ENCODE data around the gene EPB41L5. TPM values are rescaled to one million over a fixed set of nuclear protein-coding genes. Genes with fewer than 3 reads are reported as not detected.

The EPB41L5 gene
- total RNA-seq, 6 experiments from 2014 or later = 27.1 to 54.1 (median 43.3) TPM

DNA sequence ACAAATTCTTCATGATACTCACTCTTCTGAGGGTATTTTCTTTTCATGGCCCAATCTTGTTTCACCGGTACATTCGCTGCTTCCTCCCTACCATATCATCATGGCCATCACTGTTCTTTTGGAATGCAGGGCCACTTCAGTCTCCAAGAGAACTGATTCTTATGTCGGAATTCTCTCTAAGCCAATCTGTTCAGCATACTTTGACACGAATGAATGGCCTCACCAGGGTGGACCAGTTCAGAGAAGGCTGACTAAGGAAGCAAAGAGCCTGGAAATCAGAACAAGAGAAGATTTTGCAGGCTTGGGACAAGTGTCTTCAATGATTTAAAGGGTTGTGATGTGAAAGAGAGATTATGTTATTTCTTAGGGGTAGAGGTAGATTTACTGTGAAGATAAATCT lies 5.0 kb upstream of the EPB41L5 start:
- no peak for ATAC-seq
- WGBS (ENCODE audit: insufficient coverage, low coverage, low lambda C conversion rate, missing lambda C conversion rate) = 91% methylated on average over 4 of the region's 4 CpGs

GRCh38 chr2:120012363-120012762 lies 514 bp upstream of the EPB41L5 start:
- Histone ChIP-seq H3K36me3 (no peaks in the 10 kb centered on the region), H3K9me3 (no peaks in the 10 kb centered on the region), H3K4me3 (peak overlapping the region; percentile 72 to 97 (median 77)), H3K27me3 (no peaks in the 10 kb centered on the region), H3K27ac (peak overlapping the region; percentile 50 to 96 (median 95)), H3K4me1 (peaks cover 0 to 6% (median 0%) of the 10 kb centered on the region in 4 donors)
- ATAC-seq = no peak
- 18% methylated on average over 8 of the region's 8 CpGs for WGBS (ENCODE audit: insufficient coverage, low coverage, low lambda C conversion rate, missing lambda C conversion rate)
- TF ChIP-seq POLR2A (IDR thresholded peaks at IDR 0.05) (no peak), CTCF (IDR thresholded peaks at IDR 0.05) (peak in 1 of 4 donors; percentile 8)
- DNase-seq = no peak
- intact Hi-C loops (cut with DNase I) = no loop called here

More for the DNA sequence above, 5.0 kb upstream of the EPB41L5 start:
- intact Hi-C loops (cut with DNase I) = no loop called here
- no peak overlapping the region for H3K27ac ChIP-seq
- no peak for DNase-seq
- no peak overlapping the region for H3K4me3 ChIP-seq
- H3K9me3 ChIP-seq = no peaks in the 10 kb centered on the region
- TF ChIP-seq POLR2A (IDR thresholded peaks at IDR 0.05) (no peak), CTCF (IDR thresholded peaks at IDR 0.05) (no peak)
- H3K36me3 ChIP-seq = no peaks in the 10 kb centered on the region
- no peaks in the 10 kb centered on the region for H3K27me3 ChIP-seq
- no peaks in the 10 kb centered on the region for H3K4me1 ChIP-seq

GRCh38 chr2:120013597-120014223 lies 833 bp downstream of the EPB41L5 start:
- ATAC-seq (peak in 3 of 4 donors; percentile 9 to 28 (median 11)), DNase-seq (no peak)
- peak overlapping the region; percentile 87 to 96 (median 95) for H3K27ac ChIP-seq
- no peaks in the 10 kb centered on the region for H3K36me3 ChIP-seq
- TF ChIP-seq CTCF (IDR thresholded peaks at IDR 0.05) (no peak), POLR2A (IDR thresholded peaks at IDR 0.05) (no peak)
- intact Hi-C loops (cut with DNase I) = no loop called here
- H3K27me3 ChIP-seq = no peaks in the 10 kb centered on the region
- 11% methylated on average over 17 of the region's 17 CpGs for WGBS (ENCODE audit: insufficient coverage, low coverage, low lambda C conversion rate, missing lambda C conversion rate)
- H3K4me3 ChIP-seq = peak overlapping the region; percentile 72 to 97 (median 77)
- no peaks in the 10 kb centered on the region for H3K9me3 ChIP-seq
- peaks cover 0 to 10% (median 1%) of the 10 kb centered on the region in 4 donors for H3K4me1 ChIP-seq

DNA sequence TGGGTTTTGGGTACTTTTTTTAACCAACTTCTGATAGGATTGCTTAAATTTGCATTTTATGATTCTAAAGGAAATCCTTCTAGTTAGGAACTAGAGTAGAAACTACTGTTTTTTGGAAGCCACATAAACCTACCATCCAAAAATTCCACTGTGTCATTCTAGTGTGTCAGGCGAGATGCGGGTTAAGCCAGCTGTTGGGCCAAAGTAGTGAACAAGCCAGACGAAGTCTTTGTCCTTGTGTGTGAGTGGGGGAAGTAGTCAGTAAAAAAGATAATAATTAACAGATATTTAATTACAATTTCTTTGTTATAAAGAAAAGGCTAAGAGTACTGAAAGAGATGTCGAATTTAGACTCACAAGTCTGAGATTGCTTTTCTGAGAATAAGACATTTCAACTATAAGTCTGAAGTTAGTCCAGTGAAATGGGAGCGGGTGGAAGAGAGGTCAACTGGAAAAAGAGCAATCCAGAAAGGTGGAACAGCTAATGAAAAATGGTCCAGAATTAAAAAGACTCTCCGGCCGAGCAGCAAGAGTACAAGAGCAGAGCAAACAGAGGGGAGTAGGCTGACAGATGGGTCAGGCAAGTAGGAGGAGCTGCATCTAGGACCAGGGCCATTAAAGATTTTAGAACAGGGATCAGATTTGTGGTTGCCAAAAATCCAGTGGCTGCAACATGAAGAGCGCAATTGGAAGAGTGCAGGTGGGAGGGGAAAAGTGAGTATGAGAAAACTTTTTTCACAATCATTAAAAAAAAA lies 1.5 kb downstream of the EPB41L5 start:
- TF ChIP-seq POLR2A (IDR thresholded peaks at IDR 0.05) (no peak), CTCF (IDR thresholded peaks at IDR 0.05) (no peak)

More for the DNA sequence above, 1.5 kb downstream of the EPB41L5 start:
- ATAC-seq (peak; percentile 50 to 62 (median 54)), DNase-seq (peak in 2 of 3 donors; percentile 57 to 76)
- Histone ChIP-seq H3K4me1 (peaks cover 0 to 10% (median 2%) of the 10 kb centered on the region in 4 donors), H3K27me3 (no peaks in the 10 kb centered on the region), H3K27ac (peak overlapping the region; percentile 87 to 96 (median 95)), H3K9me3 (no peaks in the 10 kb centered on the region), H3K4me3 (peak overlapping the region; percentile 72 to 97 (median 77)), H3K36me3 (no peaks in the 10 kb centered on the region)
- 26% methylated on average over 8 of the region's 8 CpGs for WGBS (ENCODE audit: insufficient coverage, low coverage, low lambda C conversion rate, missing lambda C conversion rate)
- intact Hi-C loops (cut with DNase I) = no loop called here

Measured in right lobe of liver (tissue), 6 donors.